Measurements from ENCODE around the gene STX8.
A peak's percentile ranks its signal among the peaks of the same experiment; 100 is the strongest.

STX8 gene

GRCh38 chr17:9239793-9240658 lies 335.6 kb downstream of the STX8 start (continued):
- TF ChIP-seq SALL2 (tag by site-specific recombination; IDR thresholded peaks at IDR 0.05; ENCODE audit: borderline replicate concordance): no peak
- TF ChIP-seq, protein P1, sequence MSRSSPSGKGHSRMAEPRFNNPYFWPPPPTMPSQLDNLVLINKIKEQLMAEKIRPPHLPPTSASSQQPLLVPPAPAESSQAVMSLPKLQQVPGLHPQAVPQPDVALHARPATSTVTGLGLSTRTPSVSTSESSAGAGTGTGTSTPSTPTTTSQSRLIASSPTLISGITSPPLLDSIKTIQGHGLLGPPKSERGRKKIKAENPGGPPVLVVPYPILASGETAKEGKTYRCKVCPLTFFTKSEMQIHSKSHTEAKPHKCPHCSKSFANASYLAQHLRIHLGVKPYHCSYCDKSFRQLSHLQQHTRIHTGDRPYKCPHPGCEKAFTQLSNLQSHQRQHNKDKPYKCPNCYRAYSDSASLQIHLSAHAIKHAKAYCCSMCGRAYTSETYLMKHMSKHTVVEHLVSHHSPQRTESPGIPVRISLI (tag by site-specific recombination; IDR thresholded peaks at IDR 0.05): no peak
- TF ChIP-seq ZNF394 (tag by site-specific recombination; IDR thresholded peaks at IDR 0.05; ENCODE audit: borderline replicate concordance): no peak
- no peak; the same call in 1 of the 2 replicates for TF ChIP-seq ZFP37 (tag by site-specific recombination; IDR thresholded peaks at IDR 0.05)
- TF ChIP-seq RBAK (tag by site-specific recombination; IDR thresholded peaks at IDR 0.05): no peak
- TF ChIP-seq ZNF121 (tag by site-specific recombination; IDR thresholded peaks at IDR 0.05): no peak
- no peak for TF ChIP-seq ZNF843 (tag by site-specific recombination; IDR thresholded peaks at IDR 0.05)
- TF ChIP-seq TCF7L2 (IDR thresholded peaks at IDR 0.05; ENCODE audit: borderline replicate concordance, low read depth, low read length): no peak
- TF ChIP-seq ZNF776 (tag by site-specific recombination; IDR thresholded peaks at IDR 0.05; ENCODE audit: borderline replicate concordance): no peak
- TF ChIP-seq ZFHX2 (tag by site-specific recombination; conservative IDR thresholded peaks at IDR 0.05): peak; percentile 74
- TF ChIP-seq ZNF202 (tag by site-specific recombination; IDR thresholded peaks at IDR 0.05; ENCODE audit: borderline replicate concordance): no peak
- TF ChIP-seq ZNF521 (tag by site-specific recombination; IDR thresholded peaks at IDR 0.05): no peak
- TF ChIP-seq ZNF138 (tag by site-specific recombination; IDR thresholded peaks at IDR 0.05; ENCODE audit: borderline replicate concordance): no peak
- TF ChIP-seq ZNF768 (tag by site-specific recombination; IDR thresholded peaks at IDR 0.05): no peak
- TF ChIP-seq ZNF416 (tag by site-specific recombination; IDR thresholded peaks at IDR 0.05): no peak
- TF ChIP-seq ZBTB20 (tag by site-specific recombination; IDR thresholded peaks at IDR 0.05): peak; percentile 90
- no peak for TF ChIP-seq ZIC2 (tag by site-specific recombination; IDR thresholded peaks at IDR 0.05)
- TF ChIP-seq ZSCAN18 (tag by site-specific recombination; IDR thresholded peaks at IDR 0.05): no peak
- TF ChIP-seq ZNF518A (tag by site-specific recombination; conservative IDR thresholded peaks at IDR 0.05; ENCODE audit: low read depth): no peak
- TF ChIP-seq BCL11B (tag by site-specific recombination; IDR thresholded peaks at IDR 0.05; ENCODE audit: low read depth): no peak
- no peak for TF ChIP-seq ZNF302 (tag by site-specific recombination; IDR thresholded peaks at IDR 0.05; ENCODE audit: low read depth)
- no peak for TF ChIP-seq ZNF239 (tag by site-specific recombination; IDR thresholded peaks at IDR 0.05)
- TF ChIP-seq, protein P2, sequence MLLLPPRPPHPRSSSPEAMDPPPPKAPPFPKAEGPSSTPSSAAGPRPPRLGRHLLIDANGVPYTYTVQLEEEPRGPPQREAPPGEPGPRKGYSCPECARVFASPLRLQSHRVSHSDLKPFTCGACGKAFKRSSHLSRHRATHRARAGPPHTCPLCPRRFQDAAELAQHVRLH (tag by site-specific recombination; IDR thresholded peaks at IDR 0.05): no peak
- no peak for TF ChIP-seq ZBTB7A (tag by site-specific recombination; IDR thresholded peaks at IDR 0.05; ENCODE audit: low read depth)
- TF ChIP-seq ZNF555 (tag by site-specific recombination; conservative IDR thresholded peaks at IDR 0.05): no peak
- TF ChIP-seq ZNF610 (tag by site-specific recombination; IDR thresholded peaks at IDR 0.05; ENCODE audit: borderline replicate concordance): no peak
- no peak for TF ChIP-seq ZNF324 (tag by site-specific recombination; IDR thresholded peaks at IDR 0.05)
- TF ChIP-seq, protein P3, sequence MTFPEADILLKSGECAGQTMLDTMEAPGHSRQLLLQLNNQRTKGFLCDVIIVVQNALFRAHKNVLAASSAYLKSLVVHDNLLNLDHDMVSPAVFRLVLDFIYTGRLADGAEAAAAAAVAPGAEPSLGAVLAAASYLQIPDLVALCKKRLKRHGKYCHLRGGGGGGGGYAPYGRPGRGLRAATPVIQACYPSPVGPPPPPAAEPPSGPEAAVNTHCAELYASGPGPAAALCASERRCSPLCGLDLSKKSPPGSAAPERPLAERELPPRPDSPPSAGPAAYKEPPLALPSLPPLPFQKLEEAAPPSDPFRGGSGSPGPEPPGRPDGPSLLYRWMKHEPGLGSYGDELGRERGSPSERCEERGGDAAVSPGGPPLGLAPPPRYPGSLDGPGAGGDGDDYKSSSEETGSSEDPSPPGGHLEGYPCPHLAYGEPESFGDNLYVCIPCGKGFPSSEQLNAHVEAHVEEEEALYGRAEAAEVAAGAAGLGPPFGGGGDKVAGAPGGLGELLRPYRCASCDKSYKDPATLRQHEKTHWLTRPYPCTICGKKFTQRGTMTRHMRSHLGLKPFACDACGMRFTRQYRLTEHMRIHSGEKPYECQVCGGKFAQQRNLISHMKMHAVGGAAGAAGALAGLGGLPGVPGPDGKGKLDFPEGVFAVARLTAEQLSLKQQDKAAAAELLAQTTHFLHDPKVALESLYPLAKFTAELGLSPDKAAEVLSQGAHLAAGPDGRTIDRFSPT (tag by site-specific recombination; IDR thresholded peaks at IDR 0.05): no peak

Data from HEK293 (cell line).